NOMO-1 treated with DMSO at 0.1 percent for 48 hours (cell line): ENCODE data around the gene CCNQ.

Experiments
- DNase-seq: peaks from one replicate; lab custom pipeline; 2025; ENCODE audit not compliant: unreplicated experiment; lab: John Stamatoyannopoulos, UW

Gene CCNQ

DNA sequence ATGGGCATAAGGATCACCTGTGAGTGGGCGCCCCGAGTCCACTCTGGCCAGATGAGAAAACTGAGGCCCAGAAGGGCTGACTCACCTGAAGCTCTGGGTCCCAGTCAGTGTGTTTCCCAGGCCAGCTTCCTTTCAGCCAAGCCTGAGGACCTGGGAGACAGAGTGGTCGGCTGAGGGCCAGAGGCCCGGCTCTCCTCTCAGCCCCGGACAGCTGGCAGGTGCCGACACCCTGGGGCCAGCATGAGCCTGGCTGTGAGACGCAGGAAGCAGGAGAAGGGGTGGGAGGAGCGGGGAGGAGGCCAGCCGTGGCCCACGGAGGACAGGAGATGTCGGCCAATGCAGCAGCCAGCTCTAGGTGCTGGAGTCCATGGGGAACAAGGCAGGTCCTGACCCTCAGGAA is 52.6 kb downstream of the CCNQ start:
- no peak for DNase-seq

DNA sequence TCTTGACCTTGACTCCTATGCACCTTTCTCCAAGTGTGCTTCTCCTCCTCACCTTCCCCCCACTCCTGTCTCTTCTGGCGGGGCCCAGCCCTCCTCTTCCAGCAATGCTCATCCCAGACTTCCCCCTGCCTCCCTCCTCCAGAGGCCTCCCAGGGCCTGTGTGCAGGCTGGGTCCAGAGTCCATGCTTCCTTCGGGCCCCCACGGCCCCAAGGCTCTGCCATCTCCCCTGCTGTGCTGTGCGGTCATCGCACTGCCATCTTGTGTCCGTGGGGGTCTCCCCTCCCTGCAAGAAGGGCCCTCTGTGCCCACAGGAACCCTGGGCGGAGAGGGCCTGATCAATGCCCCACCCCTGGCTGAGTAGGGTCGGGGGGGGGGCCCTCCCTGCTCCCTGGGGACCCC is 54.2 kb downstream of the CCNQ start:
- no peak for DNase-seq

DNA sequence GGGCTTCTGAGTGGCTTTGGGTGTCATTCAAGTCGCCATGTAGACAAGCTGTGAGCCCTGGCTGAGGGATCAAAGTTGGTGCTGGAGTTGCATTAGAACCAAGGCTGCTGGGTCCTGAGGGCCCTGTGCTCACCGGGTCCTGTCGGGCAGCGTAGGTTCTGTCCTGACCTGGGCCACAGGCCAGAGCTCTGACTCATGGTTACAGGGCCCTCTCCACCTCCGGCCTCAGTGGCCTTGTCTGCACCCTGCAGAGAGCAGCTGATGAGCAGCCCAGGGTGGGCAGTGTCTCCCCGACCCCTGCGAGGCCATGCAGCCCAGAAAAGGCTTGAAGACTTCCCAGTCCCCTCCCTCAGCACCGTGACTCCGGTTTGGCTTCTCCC is 59.0 kb downstream of the CCNQ start:
- DNase-seq = no peak

- peak; percentile 14 for DNase-seq
Observed at GRCh38 chrX:153539171-153539978, 59.6 kb downstream of the CCNQ start.

DNA sequence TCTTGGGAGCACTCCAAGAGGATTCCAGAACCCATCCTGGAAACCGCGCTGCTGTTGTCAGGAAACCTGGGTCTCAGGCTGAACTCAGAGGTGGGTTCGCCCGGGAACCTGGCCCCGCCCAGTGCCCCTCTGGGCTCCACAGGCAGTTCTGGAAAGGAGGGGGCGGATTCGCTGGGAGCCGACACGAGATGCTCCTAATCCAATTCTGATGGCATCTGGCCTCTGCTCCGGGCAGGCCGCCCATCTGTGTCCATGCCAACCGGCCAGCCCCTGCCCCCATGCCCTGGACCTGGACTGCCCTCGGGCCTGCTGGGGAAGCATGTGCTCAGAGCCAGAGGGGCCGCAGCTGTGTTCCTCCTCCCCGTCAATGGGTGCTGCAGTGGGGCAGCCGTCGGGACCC is 60.5 kb downstream of the CCNQ start:
- no peak for DNase-seq
